HG03457 (cell line): Measurements from ENCODE around the gene PPFIA4.
"Not testable (repeated sequence)": the region's sequence is repeated elsewhere in the genome, so short reads cannot be mapped to it uniquely, and the experiment has no call there.

ENCODE experiments used
- ATAC-seq: cut with Tn5 transposase; IDR thresholded peaks from one replicate; pipeline ENCODE4 v1.9.1; 2021; ENCODE audit warnings: moderate number of reproducible peaks; ENCODE audit not compliant: unreplicated experiment

The PPFIA4 gene

GRCh38 chr1:203017061-203017460, 9.2 kb upstream of the PPFIA4 start:
- ATAC-seq = no peak

DNA sequence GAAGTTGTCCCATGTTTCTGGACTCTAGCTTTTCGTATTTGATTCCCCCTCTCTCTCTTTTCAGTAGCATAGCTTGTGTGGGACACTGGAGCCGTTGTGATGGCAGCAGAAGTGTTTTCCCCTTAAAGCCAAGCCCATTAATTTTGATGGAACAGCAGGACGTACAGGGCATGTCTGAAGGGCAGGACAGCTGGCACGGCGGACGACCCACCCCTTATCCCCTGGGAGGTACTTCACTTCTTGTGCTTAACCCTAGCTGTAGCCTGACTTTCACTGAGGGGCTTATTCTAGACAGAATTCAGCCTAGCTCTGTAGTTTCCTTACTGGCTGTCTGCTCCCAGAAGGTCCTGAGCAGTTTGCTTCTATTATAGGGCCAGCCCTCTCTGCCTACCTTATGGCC, 8.6 kb upstream of the PPFIA4 start:
- no peak for ATAC-seq

DNA sequence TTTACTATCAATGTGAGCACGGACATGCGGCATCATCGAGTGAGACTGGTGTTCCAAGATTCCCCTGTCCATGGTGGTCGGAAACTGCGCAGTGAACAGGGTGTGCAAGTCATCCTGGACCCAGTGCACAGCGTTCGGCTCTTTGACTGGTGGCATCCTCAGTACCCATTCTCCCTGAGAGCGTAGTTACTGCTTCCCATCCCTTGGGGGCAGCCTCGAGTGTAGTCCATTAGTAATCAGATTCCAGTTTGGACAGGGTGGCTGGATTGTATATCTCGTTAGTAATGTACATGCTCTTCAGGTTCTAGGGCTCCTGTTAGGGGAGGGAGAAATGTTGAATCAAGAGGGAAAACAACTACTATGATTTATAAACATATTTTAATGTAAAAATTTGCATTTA, 3.4 kb upstream of the PPFIA4 start:
- not testable (repeated sequence) for ATAC-seq

DNA sequence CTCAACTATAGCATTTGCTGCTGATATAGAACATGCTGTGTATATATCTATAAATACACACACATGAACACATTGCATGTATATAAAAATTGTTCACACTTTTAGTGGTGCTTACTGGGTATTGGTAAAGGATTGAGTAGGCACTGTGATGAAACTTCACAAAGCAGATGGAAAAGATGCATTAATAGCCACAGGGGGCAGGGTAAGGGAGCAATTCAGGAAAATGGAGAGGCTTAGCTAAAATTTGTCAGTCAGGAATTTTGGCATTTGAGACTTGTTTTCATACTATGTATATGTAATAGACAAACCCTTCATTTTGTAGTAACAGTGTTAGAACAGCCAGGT, 633 bp upstream of the PPFIA4 start:
- no peak for ATAC-seq

DNA sequence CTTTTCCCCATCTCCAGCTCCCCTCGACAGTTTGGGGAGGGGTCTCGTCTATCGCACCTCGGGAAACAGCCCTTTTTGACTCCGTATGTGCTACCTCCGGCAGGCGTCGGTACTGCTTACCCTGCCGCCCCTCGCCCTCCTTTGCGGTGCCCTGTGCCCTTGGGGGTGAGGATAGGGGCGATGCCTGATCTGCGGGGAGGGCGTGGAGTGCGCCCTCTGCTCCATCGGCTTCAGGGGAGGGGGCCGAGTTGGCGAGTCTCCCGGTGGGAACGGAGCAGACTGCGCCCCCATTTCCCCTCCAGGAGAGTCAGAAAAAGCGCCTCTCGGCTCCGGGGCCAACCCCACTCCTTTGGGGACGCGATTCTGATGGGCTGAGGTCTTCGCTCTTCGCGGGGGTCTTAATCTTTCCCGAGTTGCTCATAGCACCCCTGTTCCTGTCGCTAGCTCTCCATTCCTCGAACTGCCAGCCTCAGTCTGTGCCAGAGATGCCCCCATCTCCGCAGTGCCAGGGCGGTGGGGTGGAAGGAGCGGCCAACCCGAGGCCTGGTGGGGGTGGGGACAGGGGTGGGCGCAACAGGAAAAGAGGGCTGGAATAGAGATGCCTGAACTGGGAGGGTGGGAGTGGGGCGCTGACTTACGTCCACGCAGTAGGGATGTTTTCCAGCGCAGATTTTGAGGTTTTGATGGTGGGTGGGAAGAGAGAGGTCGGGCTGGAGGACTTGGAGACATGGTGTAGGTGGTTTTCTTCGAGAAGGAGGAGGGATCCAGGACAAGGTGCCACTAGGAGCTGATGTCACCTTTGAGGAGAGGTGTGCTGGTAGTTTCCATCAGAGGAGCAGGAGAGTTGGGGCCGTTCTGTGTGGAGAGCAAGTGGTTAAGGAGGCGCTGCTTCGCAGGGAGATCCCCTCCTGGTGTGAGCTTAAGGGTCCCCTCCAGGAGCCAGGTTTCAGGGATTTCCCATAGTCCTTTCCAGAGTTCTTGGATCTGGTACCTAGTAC, 674 bp downstream of the PPFIA4 start:
- ATAC-seq = no peak

GRCh38 chr1:203028067-203028783, 1.9 kb downstream of the PPFIA4 start:
- no peak for ATAC-seq

DNA sequence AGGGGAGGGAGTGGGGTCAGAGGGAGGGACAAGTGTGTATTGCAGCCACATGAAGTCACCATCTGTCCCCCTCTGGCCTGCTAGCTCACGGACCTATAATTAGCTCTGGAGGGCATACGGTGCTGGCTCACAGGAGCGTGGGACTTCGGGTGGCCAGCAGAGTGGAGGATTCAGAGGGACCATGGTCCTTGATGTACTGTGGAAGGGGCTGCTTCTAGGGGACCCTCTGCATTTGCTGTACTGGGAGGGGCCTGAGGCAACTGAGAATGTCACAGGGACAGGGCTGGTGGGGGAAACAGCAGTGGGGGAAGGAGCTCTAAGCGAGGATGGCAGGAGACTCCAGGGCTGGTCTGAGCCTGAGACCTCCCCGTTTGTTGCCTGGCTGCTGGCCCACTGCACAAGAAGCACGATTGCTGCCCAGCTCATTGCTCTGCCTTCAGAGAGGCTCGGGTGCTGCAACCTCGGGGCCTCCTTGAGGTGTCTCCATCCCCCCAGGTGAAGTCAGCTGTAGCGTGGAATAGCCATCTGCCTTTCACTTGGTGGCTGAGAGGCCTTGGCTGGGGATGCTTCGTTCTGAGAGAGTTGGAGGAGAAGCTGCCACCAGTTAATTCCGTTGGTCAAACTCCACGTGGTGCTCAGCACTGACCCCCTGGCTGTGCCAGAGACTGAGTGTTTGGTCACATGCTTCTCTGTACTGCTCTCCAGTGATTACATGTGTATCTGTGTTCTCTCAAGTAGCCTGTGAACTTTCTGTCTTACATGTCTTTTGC, 2.7 kb downstream of the PPFIA4 start:
- no peak for ATAC-seq

GRCh38 chr1:203031467-203031866, 5.2 kb downstream of the PPFIA4 start:
- ATAC-seq = no peak

DNA sequence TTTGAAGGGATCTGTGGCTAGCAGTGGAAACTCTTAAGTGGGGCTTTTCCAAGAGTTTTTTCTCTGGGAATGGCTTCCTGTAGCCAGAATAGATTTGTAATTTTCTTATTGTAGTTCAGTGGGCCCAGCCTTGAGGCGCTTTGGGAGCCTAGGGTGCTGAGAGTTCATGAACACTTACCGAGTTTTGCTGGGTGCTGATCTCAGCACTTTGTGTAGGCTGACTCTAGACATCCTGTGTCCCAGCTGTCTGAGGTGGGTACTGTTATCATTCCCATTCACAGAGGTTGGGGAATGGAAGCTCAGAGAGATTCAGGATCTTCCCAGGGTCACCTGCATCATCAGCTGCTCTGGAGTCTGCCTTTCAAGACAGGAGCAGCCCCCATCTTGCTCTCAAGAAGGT, 7.0 kb downstream of the PPFIA4 start:
- ATAC-seq = no peak

GRCh38 chr1:203033917-203034316, 7.6 kb downstream of the PPFIA4 start:
- ATAC-seq = no peak

GRCh38 chr1:203034422-203035110, 8.3 kb downstream of the PPFIA4 start:
- no peak for ATAC-seq

GRCh38 chr1:203035111-203036000, 9.1 kb downstream of the PPFIA4 start:
- ATAC-seq = no peak

- no peak for ATAC-seq
Measured at GRCh38 chr1:203036135-203036534, 9.8 kb downstream of the PPFIA4 start.

GRCh38 chr1:203036537-203036936, 10.2 kb downstream of the PPFIA4 start:
- ATAC-seq = no peak

- ATAC-seq = no peak
Measured at GRCh38 chr1:203037509-203038190, 11.4 kb downstream of the PPFIA4 start.

DNA sequence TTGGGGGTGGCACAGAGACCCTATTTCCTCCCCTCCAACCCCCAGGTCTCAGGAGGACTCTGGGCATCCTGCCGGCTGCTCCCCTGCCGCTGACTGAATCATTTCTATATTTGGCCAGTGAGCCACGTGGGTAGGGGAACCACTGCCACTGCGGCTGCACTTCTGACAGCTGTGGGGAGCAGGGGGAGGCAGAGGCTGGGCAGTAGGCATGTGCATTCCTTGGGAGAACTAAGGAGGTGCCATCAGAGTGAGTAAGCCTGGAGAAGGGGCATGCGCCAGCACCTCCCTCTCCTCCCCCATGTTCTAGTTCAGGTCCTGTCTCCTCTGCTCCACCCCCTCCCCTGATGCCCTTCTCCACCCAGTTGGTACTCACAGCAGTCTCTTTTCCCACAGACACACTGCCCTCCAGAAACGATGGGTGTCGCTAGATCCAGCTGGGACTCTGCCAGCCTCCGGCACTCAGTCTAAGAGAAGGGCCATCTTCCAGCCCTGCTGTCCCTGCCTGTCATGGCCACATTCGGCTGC, 12.0 kb downstream of the PPFIA4 start:
- no peak for ATAC-seq

DNA sequence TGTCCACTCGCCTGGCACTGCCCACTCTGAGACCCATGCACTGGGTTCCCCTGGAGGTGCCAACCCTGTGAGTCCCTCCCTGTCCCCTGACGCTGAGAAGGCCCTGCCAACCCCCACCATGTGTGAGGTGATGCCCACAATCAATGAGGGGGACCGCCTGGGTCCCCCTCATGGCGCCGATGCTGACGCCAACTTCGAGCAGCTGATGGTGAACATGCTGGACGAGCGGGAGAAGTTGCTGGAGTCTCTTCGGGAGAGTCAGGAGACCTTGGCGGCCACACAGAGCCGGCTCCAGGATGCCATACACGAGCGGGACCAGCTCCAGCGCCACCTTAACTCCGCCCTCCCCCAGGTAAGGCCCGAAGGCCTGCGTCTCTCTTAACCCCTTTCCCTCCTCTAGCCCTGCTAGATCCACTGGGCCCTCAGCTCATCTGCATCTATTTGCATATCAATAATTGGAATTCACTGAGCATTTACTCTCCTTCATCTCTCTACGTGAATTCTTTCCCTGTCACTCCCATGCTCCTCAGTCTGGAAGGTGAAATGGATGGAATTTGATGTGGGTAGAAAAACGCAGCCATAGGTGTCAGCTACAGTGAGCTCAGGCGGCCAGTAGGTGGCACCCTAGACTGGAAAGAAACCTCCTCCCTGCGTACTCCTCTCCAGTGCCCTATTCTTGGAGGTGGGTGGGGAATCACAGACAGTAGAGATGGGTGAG, 12.8 kb downstream of the PPFIA4 start:
- ATAC-seq = no peak
